Neural cell (in vitro differentiated cells): ENCODE data around the gene DNAJB11. TPM values are rescaled to one million over a fixed set of nuclear protein-coding genes. Genes with fewer than 3 reads are reported as not detected.

Source experiments
- H2AFZ ChIP-seq: fragments of 200-600, 300-800 bp; sonication (generic), shearing (Covaris generic); 2 replicates; pipeline ENCODE4 v1.6.0; 2014; ENCODE audit warnings: low read depth, mild to moderate bottlenecking, antibody characterized with exemption, low read length, moderate library complexity
- H3F3A ChIP-seq: fragments of 200-600 bp; shearing (Covaris generic); 2 replicates; pipeline ENCODE4 v1.6.1; 2016; ENCODE audit warnings: mild to moderate bottlenecking, moderate library complexity, mixed read lengths, antibody characterized with exemption, low read length; ENCODE audit not compliant: insufficient read depth, poor library complexity, severe bottlenecking
- H3K27ac ChIP-seq: fragments of 200-600, 300-800 bp; sonication (generic), shearing (Covaris generic); 2 replicates; pipeline ENCODE4 v1.5.1; 2014; ENCODE audit warnings: mild to moderate bottlenecking, low read length, moderate library complexity
- H3K27me3 ChIP-seq: fragments of 300-800, 200-600 bp; sonication (generic), shearing (Covaris generic); 2 replicates; pipeline ENCODE4 v1.6.0; 2014; ENCODE audit warnings: mild to moderate bottlenecking, low read depth, low read length, moderate library complexity; ENCODE audit not compliant: insufficient read depth
- H3K36me3 ChIP-seq: fragments of 300-800, 200-600 bp; sonication (generic), shearing (Covaris generic); 2 replicates; pipeline ENCODE4 v1.5.1; 2014; ENCODE audit warnings: mild to moderate bottlenecking, antibody characterized with exemption, low read length, moderate library complexity; ENCODE audit not compliant: insufficient read depth
- H3K4me2 ChIP-seq: fragments of 300-800, 200-600 bp; sonication (generic), shearing (Covaris generic); 2 replicates; pipeline ENCODE4 v1.6.0; 2014; ENCODE audit warnings: mild to moderate bottlenecking, low read length
- H3K4me3 ChIP-seq: fragments of 300-800, 200-600 bp; sonication (generic), shearing (Covaris generic); 2 replicates; pipeline ENCODE4 v1.5.1; 2014; ENCODE audit warnings: mild to moderate bottlenecking, low read length, moderate library complexity
- H3K79me2 ChIP-seq: fragments of 200-600 bp; shearing (Covaris generic); replicated peaks from 2 replicates; pipeline ENCODE4 v1.6.0; 2014; ENCODE audit warnings: mild to moderate bottlenecking, low read length, moderate library complexity; ENCODE audit not compliant: insufficient read depth
- H3K9ac ChIP-seq: fragments of 300-800, 200-600 bp; sonication (generic), shearing (Covaris generic); 2 replicates; pipeline ENCODE4 v1.6.1; 2016; ENCODE audit warnings: mild to moderate bottlenecking, low read length, mixed read lengths
- H3K9me2 ChIP-seq: fragments of 200-600 bp; shearing (Covaris generic); 2 replicates; pipeline ENCODE4 v1.6.1; 2016; ENCODE audit warnings: mild to moderate bottlenecking, low read length, mixed read lengths; ENCODE audit not compliant: insufficient read depth
- H3K9me3 ChIP-seq: fragments of 200-600, 300-800 bp; sonication (generic), shearing (Covaris generic); 2 replicates; pipeline ENCODE4 v1.6.1; 2016; ENCODE audit warnings: mild to moderate bottlenecking, mixed run types, low read length, moderate library complexity, mixed read lengths
- H4K20me1 ChIP-seq: fragments of 200-600 bp; shearing (Covaris generic); 2 replicates; pipeline ENCODE4 v1.6.1; 2016; ENCODE audit warnings: mild to moderate bottlenecking, mixed run types; ENCODE audit not compliant: insufficient read depth
- EP300 ChIP-seq: fragments of 450-650 bp; conservative IDR thresholded peaks from 2 replicates; pipeline ENCODE4 v1.6.1; 2014; ENCODE audit warnings: antibody characterized with exemption, mild to moderate bottlenecking, moderate library complexity; ENCODE audit not compliant: poor library complexity, severe bottlenecking
- EZH2 ChIP-seq: fragments of 200-600, 300-800 bp; shearing (Covaris generic), sonication (generic); IDR thresholded peaks from 2 replicates; pipeline ENCODE4 v1.6.1; 2014; ENCODE audit warnings: antibody characterized with exemption, low read length, borderline replicate concordance, mild to moderate bottlenecking; ENCODE audit not compliant: insufficient read depth, poor library complexity, severe bottlenecking
- MXI1 ChIP-seq: fragments of 450-650 bp; conservative IDR thresholded peaks from 2 replicates; pipeline ENCODE4 v1.6.1; 2014; ENCODE audit warnings: antibody characterized with exemption, mild to moderate bottlenecking; ENCODE audit not compliant: poor library complexity, severe bottlenecking
- POLR2AphosphoS5 ChIP-seq: IDR thresholded peaks from 2 replicates; pipeline ENCODE4 v1.6.1; 2012
- RAD21 ChIP-seq: fragments of 450-650 bp; conservative IDR thresholded peaks from 2 replicates; pipeline ENCODE4 v1.6.1; 2014; ENCODE audit warnings: antibody characterized with exemption, mild to moderate bottlenecking, moderate library complexity
- SMC3 ChIP-seq: fragments of 450-650 bp; conservative IDR thresholded peaks from 2 replicates; pipeline ENCODE4 v1.6.1; 2014; ENCODE audit warnings: antibody characterized with exemption, mild to moderate bottlenecking, moderate library complexity; ENCODE audit not compliant: poor library complexity
- TAF1 ChIP-seq: IDR thresholded peaks from 2 replicates; pipeline ENCODE4 v1.6.1; 2012; ENCODE audit warnings: low read depth
- polyA plus RNA-seq: library from polyadenylated mRNA; depleted of rRNA; stranded (reverse); fragments of >200 nt; gene quantifications from 2 replicates; pipeline ENCODE4 v1.2.3, GENCODE V29; 2014
- TF ChIP-seq, protein P1 (sequence below): fragments of 450-650 bp; IDR thresholded peaks from 2 replicates; pipeline ENCODE4 v1.5.1; 2014; ENCODE audit warnings: antibody characterized with exemption, mild to moderate bottlenecking, moderate library complexity; ENCODE audit not compliant: poor library complexity, severe bottlenecking
- TF ChIP-seq, protein P2 (sequence below): IDR thresholded peaks from 2 replicates; pipeline ENCODE4 v1.6.1; 2012; ENCODE audit warnings: borderline replicate concordance

DNAJB11 gene
- polyA plus RNA-seq, 1 donor from 2014 or later, result 108 TPM

DNA sequence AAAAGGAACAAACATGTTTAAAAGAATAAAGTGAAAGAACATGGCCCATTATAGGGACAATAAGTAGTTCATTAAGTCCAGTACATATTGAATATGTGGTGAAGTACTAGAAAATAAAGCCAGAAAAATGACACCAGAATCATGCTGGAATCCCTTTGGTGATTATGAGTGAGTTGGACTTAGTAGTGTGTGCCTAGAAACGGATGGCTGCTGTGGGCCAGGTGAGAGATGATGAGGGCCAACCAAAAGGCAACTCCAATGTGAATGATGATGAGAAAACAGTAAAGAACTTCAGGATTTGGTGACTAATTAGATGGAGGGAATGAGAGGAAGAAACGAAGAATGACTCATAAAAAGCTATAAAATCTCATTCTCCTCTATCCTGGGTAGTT lies 29.7 kb upstream of the DNAJB11 start:
- peaks cover 11% of the 10 kb centered on the region for H3K36me3 ChIP-seq
- TF ChIP-seq MXI1 (no peak), SMC3 (no peak), EP300 (no peak), TAF1 (no peak), EZH2 (no peak), RAD21 (no peak), POLR2AphosphoS5 (no peak)
- TF ChIP-seq, protein P1, sequence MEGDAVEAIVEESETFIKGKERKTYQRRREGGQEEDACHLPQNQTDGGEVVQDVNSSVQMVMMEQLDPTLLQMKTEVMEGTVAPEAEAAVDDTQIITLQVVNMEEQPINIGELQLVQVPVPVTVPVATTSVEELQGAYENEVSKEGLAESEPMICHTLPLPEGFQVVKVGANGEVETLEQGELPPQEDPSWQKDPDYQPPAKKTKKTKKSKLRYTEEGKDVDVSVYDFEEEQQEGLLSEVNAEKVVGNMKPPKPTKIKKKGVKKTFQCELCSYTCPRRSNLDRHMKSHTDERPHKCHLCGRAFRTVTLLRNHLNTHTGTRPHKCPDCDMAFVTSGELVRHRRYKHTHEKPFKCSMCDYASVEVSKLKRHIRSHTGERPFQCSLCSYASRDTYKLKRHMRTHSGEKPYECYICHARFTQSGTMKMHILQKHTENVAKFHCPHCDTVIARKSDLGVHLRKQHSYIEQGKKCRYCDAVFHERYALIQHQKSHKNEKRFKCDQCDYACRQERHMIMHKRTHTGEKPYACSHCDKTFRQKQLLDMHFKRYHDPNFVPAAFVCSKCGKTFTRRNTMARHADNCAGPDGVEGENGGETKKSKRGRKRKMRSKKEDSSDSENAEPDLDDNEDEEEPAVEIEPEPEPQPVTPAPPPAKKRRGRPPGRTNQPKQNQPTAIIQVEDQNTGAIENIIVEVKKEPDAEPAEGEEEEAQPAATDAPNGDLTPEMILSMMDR, result no peak
- TF ChIP-seq, protein P2, sequence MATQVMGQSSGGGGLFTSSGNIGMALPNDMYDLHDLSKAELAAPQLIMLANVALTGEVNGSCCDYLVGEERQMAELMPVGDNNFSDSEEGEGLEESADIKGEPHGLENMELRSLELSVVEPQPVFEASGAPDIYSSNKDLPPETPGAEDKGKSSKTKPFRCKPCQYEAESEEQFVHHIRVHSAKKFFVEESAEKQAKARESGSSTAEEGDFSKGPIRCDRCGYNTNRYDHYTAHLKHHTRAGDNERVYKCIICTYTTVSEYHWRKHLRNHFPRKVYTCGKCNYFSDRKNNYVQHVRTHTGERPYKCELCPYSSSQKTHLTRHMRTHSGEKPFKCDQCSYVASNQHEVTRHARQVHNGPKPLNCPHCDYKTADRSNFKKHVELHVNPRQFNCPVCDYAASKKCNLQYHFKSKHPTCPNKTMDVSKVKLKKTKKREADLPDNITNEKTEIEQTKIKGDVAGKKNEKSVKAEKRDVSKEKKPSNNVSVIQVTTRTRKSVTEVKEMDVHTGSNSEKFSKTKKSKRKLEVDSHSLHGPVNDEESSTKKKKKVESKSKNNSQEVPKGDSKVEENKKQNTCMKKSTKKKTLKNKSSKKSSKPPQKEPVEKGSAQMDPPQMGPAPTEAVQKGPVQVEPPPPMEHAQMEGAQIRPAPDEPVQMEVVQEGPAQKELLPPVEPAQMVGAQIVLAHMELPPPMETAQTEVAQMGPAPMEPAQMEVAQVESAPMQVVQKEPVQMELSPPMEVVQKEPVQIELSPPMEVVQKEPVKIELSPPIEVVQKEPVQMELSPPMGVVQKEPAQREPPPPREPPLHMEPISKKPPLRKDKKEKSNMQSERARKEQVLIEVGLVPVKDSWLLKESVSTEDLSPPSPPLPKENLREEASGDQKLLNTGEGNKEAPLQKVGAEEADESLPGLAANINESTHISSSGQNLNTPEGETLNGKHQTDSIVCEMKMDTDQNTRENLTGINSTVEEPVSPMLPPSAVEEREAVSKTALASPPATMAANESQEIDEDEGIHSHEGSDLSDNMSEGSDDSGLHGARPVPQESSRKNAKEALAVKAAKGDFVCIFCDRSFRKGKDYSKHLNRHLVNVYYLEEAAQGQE, result no peak
- no peaks in the 10 kb centered on the region for H4K20me1 ChIP-seq
- H3K79me2 ChIP-seq, result no peaks in the 10 kb centered on the region
- no peaks in the 10 kb centered on the region for H3K9me2 ChIP-seq
- H2AFZ ChIP-seq, result no peak overlapping the region
- H3K4me3 ChIP-seq, result no peak overlapping the region
- H3F3A ChIP-seq, result no peaks in the 10 kb centered on the region
- H3K27ac ChIP-seq, result no peak overlapping the region
- no peak overlapping the region for H3K9ac ChIP-seq
- no peaks in the 10 kb centered on the region for H3K27me3 ChIP-seq
- no peaks in the 10 kb centered on the region for H3K9me3 ChIP-seq
- H3K4me2 ChIP-seq, result no peak overlapping the region

DNA sequence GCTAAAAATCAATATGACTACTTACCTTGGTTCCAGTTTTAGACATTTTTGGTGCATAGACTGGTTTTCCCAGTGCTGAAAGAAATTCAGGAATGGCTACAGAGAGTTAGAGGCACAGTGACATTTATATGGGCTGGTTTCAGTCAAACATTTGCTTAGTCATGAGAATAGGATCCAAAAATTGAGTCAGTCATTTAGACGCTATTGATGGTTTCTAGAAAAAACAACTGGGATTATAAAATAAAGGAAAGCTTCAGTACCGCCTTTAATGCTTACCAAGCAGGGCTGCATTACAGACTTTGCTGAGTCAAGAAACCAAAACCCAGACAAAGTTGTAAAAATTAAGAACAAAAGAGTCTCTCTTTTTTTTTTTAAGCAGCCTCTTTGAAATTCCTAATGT lies 26.2 kb upstream of the DNAJB11 start, which contains the start of gene CRYGS:
Gene CRYGS (minus strand): TSS at position 100 of the 400 bp plus-strand sequence. CDS start 54 bp downstream, at position 46.
- Histone ChIP-seq H3K79me2 (no peaks in the 10 kb centered on the region), H3K27me3 (no peaks in the 10 kb centered on the region), H4K20me1 (no peaks in the 10 kb centered on the region), H2AFZ (no peak within 1 kb of the TSS), H3K9me2 (no peaks in the 10 kb centered on the region), H3K36me3 (peaks cover 11% of the 10 kb centered on the region), H3K4me3 (no peak within 1 kb of the TSS), H3K4me2 (no peak within 1 kb of the TSS), H3K27ac (no peak within 1 kb of the TSS), H3K9me3 (no peaks in the 10 kb centered on the region), H3K9ac (no peak within 1 kb of the TSS), H3F3A (no peaks in the 10 kb centered on the region)
- no peak for TF ChIP-seq TAF1
- TF ChIP-seq, protein P2, result no peak
- TF ChIP-seq, protein P1, result no peak
- no peak for TF ChIP-seq RAD21
